T-cell (primary cell): ENCODE results near the gene PSMC3. TPM values are rescaled to one million over a fixed set of nuclear protein-coding genes. Genes with fewer than 3 reads are reported as not detected.
A peak's percentile ranks its signal among the peaks of the same experiment; 100 is the strongest.

Experiments used
- ATAC-seq, 4 experiments: fragments of 200-7000 bp in 3 of 4; fragments of 150-1000 bp in 1 of 4; cut with Tn5 transposase; replicated peaks in 1 of 4; 1 replicate in 3 of 4; 2 replicates in 1 of 4; pipeline ENCODE4 v1.10.0; 2021; ENCODE audit warnings: moderate library complexity in 3 of 4, mild to moderate bottlenecking in 2 of 4, moderate number of reproducible peaks in 1 of 4
- CTCF ChIA-PET, 2 donors: fragments of 300-600 bp; sonication (Branson Sonifier 250); formaldehyde crosslinking; loops; one replicate each; lab custom pipeline; 2022; ENCODE audit warnings: antibody characterized with exemption in 2 of 2; lab: Charles Lee
- POLR2A ChIA-PET, 2 donors: fragments of 300-600 bp; sonication (Branson Sonifier 250); formaldehyde crosslinking; loops; one replicate each; lab custom pipeline; 2022; ENCODE audit warnings: antibody characterized with exemption in 2 of 2; lab: Charles Lee
- DNase-seq, 35 experiments: peaks; one replicate each; pipeline versions ENCODE4 v3.0.0 to v3.0.0-alpha.2; 2013 to 2023
- H3K27ac ChIP-seq: one replicate; pipeline ENCODE4 v1.5.1; 2013; ENCODE audit warnings: low read length
- H3K27me3 ChIP-seq, 2 experiments: replicated peaks in 1 of 2; 1 replicate in 1 of 2; 2 replicates in 1 of 2; pipeline versions ENCODE4 v1.6.1 to v1.7.0; 2013; ENCODE audit warnings: low read length in 1 of 2, mixed read lengths in 1 of 2; ENCODE audit not compliant: control insufficient read depth in 2 of 2, insufficient read depth in 2 of 2; ENCODE audit errors: extremely low read depth in 1 of 2
- H3K36me3 ChIP-seq, 2 donors: 1 replicate in 1 of 2; 2 replicates in 1 of 2; pipeline versions ENCODE4 v1.6.1 to v1.7.0; 2013; ENCODE audit warnings: low read length in 1 of 2; ENCODE audit not compliant: control insufficient read depth in 2 of 2, insufficient read depth in 1 of 2; ENCODE audit errors: extremely low read depth in 1 of 2
- H3K4me1 ChIP-seq, 2 experiments: 1 replicate in 1 of 2; 2 replicates in 1 of 2; pipeline versions ENCODE4 v1.6.1 to v1.7.0; 2013; ENCODE audit warnings: low read length in 2 of 2, mixed read lengths in 1 of 2; ENCODE audit not compliant: insufficient read depth in 2 of 2, control insufficient read depth in 1 of 2; ENCODE audit errors: extremely low read depth in 1 of 2
- H3K4me3 ChIP-seq, 2 donors: 1 replicate in 1 of 2; 2 replicates in 1 of 2; pipeline versions ENCODE4 v1.5.1 to v1.7.0; 2013; ENCODE audit warnings: mild to moderate bottlenecking in 2 of 2, low read length in 1 of 2, moderate library complexity in 1 of 2; ENCODE audit not compliant: control insufficient read depth in 1 of 2; ENCODE audit errors: extremely low read depth in 1 of 2
- H3K9me3 ChIP-seq: 2 replicates; pipeline ENCODE4 v1.7.0; 2013
- H3K27ac Mint-ChIP-seq, 2 donors: one replicate each; pipeline ENCODE4 v1.8.0; 2020 to 2021; ENCODE audit warnings: mild to moderate bottlenecking in 2 of 2, mixed read lengths in 2 of 2
- H3K27me3 Mint-ChIP-seq, 2 donors: one replicate each; pipeline ENCODE4 v1.8.0; 2021 to 2022; ENCODE audit warnings: mixed read lengths in 2 of 2
- H3K36me3 Mint-ChIP-seq: one replicate; pipeline ENCODE4 v1.8.0; 2021; ENCODE audit warnings: mixed read lengths
- H3K4me1 Mint-ChIP-seq, 3 donors: one replicate each; pipeline ENCODE4 v1.8.0; 2020 to 2022; ENCODE audit warnings: mixed read lengths in 3 of 3, mild to moderate bottlenecking in 1 of 3
- H3K4me3 Mint-ChIP-seq, 3 donors: one replicate each; pipeline ENCODE4 v1.8.0; 2020 to 2022; ENCODE audit warnings: mild to moderate bottlenecking in 3 of 3, mixed read lengths in 3 of 3, moderate library complexity in 3 of 3
- H3K9me3 Mint-ChIP-seq, 3 donors: one replicate each; pipeline ENCODE4 v1.8.0; 2020 to 2022; ENCODE audit warnings: mixed read lengths in 3 of 3
- WGBS: methylation state at CpG from one replicate; pipeline ENCODE4 v1.1.5; 2013; ENCODE audit warnings: missing lambda C conversion rate; ENCODE audit not compliant: insufficient coverage; 5-methylcytosine and 5-hydroxymethylcytosine counted together
- total RNA-seq, 35 experiments: library from RNA in 6 of 35; stranded (reverse) in 6 of 35; fragments of 120-200 nt in 1 of 35; gene quantifications; one replicate each; pipeline versions ENCODE4 v1.2.1 to v1.2.4 and lab custom pipeline; 2013 to 2026

The PSMC3 gene
- total RNA-seq, 5 donors from 2014 or later (not counting 1 experiment from before 2014, with no cell fraction given): 48.6 to 64.4 (median 55.0) TPM

DNA sequence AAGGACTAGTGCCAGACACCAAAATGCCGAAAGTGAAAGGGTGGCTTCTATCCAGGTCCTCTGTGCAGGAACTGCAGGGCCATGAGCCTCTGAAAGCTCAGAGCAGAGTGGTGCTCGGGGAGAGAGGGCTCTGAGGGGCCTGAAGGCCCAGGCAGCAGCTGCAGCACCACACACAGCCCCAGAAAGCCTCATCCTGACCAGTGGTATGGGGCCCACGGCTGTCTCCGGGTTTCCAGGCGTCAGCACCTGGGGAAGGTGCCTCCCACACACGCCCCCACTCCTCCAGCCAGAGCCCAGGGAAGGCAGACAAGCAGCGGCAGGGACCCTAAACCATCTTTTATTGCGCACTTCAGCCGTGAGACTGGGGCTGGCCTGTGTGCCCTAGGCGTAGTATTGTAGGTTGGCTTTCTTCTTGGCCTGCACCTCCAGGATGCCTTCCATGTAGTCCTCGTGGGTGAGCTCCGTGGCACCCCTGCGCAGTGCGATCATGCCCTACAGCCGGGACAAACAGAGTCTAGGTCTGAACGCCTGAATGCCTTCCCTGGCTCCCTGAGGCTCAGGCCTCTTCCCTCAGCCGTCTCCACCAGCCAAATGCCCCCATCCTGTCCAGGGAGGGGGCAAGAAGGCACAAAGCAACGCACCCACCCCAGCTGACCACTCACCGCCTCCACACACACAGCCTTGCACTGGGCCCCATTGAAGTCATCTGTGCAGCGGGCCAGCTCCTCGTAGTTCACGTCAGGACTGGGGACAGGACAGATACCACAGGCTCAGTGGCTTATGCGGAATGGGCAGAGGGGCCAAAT is 7.6 kb downstream of the PSMC3 start:
- peaks cover 45% of the 10 kb centered on the region for H3K36me3 Mint-ChIP-seq
- H3K27me3 Mint-ChIP-seq: no peaks in the 10 kb centered on the region
- no peaks in the 10 kb centered on the region for H3K9me3 ChIP-seq
- H3K4me3 Mint-ChIP-seq: no peak overlapping the region
- DNase-seq (no peak), ATAC-seq (peak in 1 of 4 experiments; percentile 13)
- no peak overlapping the region for H3K27ac Mint-ChIP-seq
- H3K36me3 ChIP-seq: peaks cover 22 to 77% of the 10 kb centered on the region in 2 donors
- H3K27me3 ChIP-seq: no peaks in the 10 kb centered on the region
- ChIA-PET CTCF (no interaction called here), POLR2A (no interaction called here)
- no peaks in the 10 kb centered on the region for H3K9me3 Mint-ChIP-seq
- no peaks in the 10 kb centered on the region for H3K4me1 ChIP-seq
- no peak overlapping the region for H3K4me3 ChIP-seq
- WGBS: 88% methylated on average over 20 of the region's 23 CpGs
- H3K27ac ChIP-seq: no peak overlapping the region
- H3K4me1 Mint-ChIP-seq: peaks cover 0 to 2% (median 2%) of the 10 kb centered on the region in 3 donors

DNA sequence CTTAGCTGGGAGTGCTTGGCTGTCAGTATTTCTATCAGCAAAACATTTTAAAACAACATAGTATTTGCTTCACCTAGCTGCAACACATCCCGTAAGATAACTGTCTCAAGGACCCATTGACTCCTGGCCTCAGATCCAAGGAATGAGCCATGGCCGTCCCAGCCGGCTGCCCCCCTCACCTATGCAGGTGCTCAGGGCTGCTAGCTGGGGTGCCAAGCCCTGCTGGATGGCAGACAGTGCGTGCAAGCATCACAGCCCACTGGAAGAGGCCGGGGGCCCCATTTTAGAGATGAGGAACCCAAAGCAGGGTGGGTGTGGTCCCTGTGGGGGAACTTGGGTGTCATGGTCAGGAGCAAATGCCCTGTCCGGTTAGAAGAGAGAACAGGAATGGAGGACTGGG is 8.5 kb downstream of the PSMC3 start:
- CTCF ChIA-PET: no interaction called here
- WGBS: 95% methylated on average over 6 of the region's 6 CpGs
- no peak overlapping the region for H3K4me3 Mint-ChIP-seq

DNA sequence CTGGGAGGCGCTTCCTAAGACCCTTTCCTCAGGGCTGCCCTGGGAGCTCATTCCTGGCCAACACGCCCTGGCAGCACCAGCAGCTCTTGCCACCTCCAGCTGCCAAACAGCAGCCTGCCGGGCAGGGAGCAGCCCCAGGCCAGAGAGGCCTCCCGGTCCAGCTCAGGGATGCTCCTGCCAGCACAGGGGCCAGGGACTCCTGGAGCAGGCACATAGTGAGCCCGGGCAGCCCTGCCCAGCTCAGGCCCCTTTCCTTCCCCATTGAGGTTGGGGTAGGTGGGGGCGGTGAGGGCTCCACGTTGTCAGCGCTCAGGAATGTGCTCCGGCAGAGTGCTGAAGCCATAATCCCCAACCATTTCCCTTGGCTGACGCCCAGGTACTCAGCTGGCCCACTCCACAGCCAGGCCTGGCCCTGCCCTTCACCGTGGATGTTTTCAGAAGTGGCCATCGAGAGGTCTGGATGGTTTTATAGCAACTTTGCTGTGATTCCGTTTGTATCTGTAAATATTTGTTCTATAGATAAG is 10.2 kb downstream of the PSMC3 start:
- peaks cover 17 to 66% of the 10 kb centered on the region in 2 donors for H3K36me3 ChIP-seq
- H3K4me3 ChIP-seq: no peak overlapping the region
- H3K9me3 Mint-ChIP-seq: no peaks in the 10 kb centered on the region
- H3K4me1 Mint-ChIP-seq: peaks cover 0 to 2% (median 0%) of the 10 kb centered on the region in 3 donors
- no peak overlapping the region for H3K4me3 Mint-ChIP-seq
- H3K36me3 Mint-ChIP-seq: peaks cover 36% of the 10 kb centered on the region
- no peak overlapping the region for H3K27ac ChIP-seq
- no peak overlapping the region for H3K27ac Mint-ChIP-seq
- peaks cover 0 to 6% of the 10 kb centered on the region in 2 experiments for H3K4me1 ChIP-seq
- DNase-seq (no peak), ATAC-seq (no peak)
- WGBS: 91% methylated on average over 4 of the region's 13 CpGs
- H3K27me3 Mint-ChIP-seq: no peaks in the 10 kb centered on the region
- ChIA-PET CTCF (no interaction called here), POLR2A (interaction anchor here in 1 of 2 donors (0.6 kb wide), 1 partner anchor 205 kb away, joined by 4 read pairs; no protein-coding TSS in a partner anchor)
- no peaks in the 10 kb centered on the region for H3K27me3 ChIP-seq
- no peaks in the 10 kb centered on the region for H3K9me3 ChIP-seq

More for the DNA sequence above, 8.5 kb downstream of the PSMC3 start:
- no peaks in the 10 kb centered on the region for H3K27me3 ChIP-seq
- no peaks in the 10 kb centered on the region for H3K4me1 ChIP-seq
- Mint-ChIP-seq H3K4me1 (peaks cover 0 to 2% (median 2%) of the 10 kb centered on the region in 3 donors), H3K27me3 (no peaks in the 10 kb centered on the region), H3K9me3 (no peaks in the 10 kb centered on the region), H3K36me3 (peaks cover 43% of the 10 kb centered on the region), H3K27ac (no peak overlapping the region)
- POLR2A ChIA-PET: no interaction called here
- peaks cover 22 to 76% of the 10 kb centered on the region in 2 donors for H3K36me3 ChIP-seq
- ATAC-seq: no peak
- H3K9me3 ChIP-seq: no peaks in the 10 kb centered on the region
- H3K27ac ChIP-seq: no peak overlapping the region
- H3K4me3 ChIP-seq: no peak overlapping the region
- no peak for DNase-seq

DNA sequence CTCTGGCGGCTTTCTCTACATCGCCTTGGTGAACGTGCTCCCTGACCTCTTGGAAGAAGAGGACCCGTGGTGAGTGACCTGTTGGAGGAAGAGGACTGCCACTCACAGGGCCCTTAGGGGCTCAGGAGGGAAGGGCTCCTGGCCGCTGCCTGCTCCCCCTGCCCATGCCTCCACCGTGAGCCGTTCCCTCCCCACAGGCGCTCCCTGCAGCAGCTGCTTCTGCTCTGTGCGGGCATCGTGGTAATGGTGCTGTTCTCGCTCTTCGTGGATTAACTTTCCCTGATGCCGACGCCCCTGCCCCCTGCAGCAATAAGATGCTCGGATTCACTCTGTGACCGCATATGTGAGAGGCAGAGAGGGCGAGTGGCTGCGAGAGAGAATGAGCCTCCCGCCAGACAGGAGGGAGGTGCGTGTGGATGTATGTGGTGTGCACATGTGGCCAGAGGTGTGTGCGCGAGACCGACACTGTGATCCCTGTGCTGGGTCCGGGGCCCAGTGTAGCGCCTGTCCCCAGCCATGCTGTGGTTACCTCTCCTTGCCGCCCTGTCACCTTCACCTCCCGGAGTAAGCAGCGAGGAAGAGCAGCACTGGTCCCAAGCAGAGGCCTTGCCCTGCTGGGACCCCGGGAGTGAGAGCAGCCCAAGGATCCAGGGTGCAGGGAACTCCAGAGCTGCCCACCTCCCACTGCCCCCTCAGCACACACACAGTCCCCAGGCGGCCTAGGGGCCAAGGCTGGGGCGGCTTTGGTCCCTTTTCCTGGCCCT is 11.0 kb downstream of the PSMC3 start:
- H3K36me3 Mint-ChIP-seq: peaks cover 33% of the 10 kb centered on the region
- peak overlapping the region in 1 of 2 donors; percentile 22 for H3K27ac Mint-ChIP-seq
- peaks cover 0 to 3% (median 3%) of the 10 kb centered on the region in 3 donors for H3K4me1 Mint-ChIP-seq
- H3K36me3 ChIP-seq: peaks cover 17 to 61% of the 10 kb centered on the region in 2 donors
- H3K4me3 Mint-ChIP-seq: no peak overlapping the region
- no peak for ATAC-seq
- H3K27me3 Mint-ChIP-seq: no peaks in the 10 kb centered on the region
- H3K4me3 ChIP-seq: no peak overlapping the region
- CTCF ChIA-PET: no interaction called here
- H3K27me3 ChIP-seq: no peaks in the 10 kb centered on the region
- no peaks in the 10 kb centered on the region for H3K9me3 ChIP-seq
- H3K9me3 Mint-ChIP-seq: no peaks in the 10 kb centered on the region
- no peak overlapping the region for H3K27ac ChIP-seq
- POLR2A ChIA-PET: interaction anchor here in 1 of 2 donors (0.6 kb wide), 1 partner anchor 206 kb away, joined by 4 read pairs; no protein-coding TSS in a partner anchor
- H3K4me1 ChIP-seq: peaks cover 0 to 6% of the 10 kb centered on the region in 2 experiments
- no peak for DNase-seq
- WGBS: 90% methylated on average over 27 of the region's 31 CpGs

DNA sequence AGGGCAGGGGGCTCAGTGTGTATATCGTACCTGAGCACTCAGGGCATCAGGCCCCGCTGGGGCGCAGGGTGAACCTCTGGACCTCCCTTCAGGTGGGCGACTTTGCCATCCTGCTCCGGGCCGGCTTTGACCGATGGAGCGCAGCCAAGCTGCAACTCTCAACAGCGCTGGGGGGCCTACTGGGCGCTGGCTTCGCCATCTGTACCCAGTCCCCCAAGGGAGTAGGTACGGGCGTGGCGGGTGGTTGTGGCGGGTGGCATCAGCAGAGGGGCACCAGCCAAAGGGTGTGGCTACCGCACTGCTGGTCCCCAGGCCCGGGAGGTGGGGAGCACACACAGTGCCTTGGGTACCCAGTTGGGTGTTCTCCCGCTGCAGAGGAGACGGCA is 11.6 kb downstream of the PSMC3 start:
- no peaks in the 10 kb centered on the region for H3K9me3 ChIP-seq
- Mint-ChIP-seq H3K4me1 (peaks cover under 1 to 6% (median 4%) of the 10 kb centered on the region in 3 donors), H3K4me3 (no peak overlapping the region), H3K27ac (no peak overlapping the region), H3K27me3 (no peaks in the 10 kb centered on the region), H3K9me3 (no peaks in the 10 kb centered on the region), H3K36me3 (peaks cover 27% of the 10 kb centered on the region)
- no peak overlapping the region for H3K4me3 ChIP-seq
- ChIA-PET CTCF (interaction anchor here in 1 of 2 donors (1.1 kb wide), 1 partner anchor 41 kb away, joined by 5 read pairs; no protein-coding TSS in a partner anchor), POLR2A (interaction anchor here in 1 of 2 donors (0.6 kb wide), 1 partner anchor 173 kb away, joined by 5 read pairs; no protein-coding TSS in a partner anchor)
- H3K4me1 ChIP-seq: peaks cover 0 to 12% of the 10 kb centered on the region in 2 experiments
- 93% methylated on average over 16 of the region's 19 CpGs for WGBS
- DNase-seq (peak in 1 of 35 experiments; percentile 2), ATAC-seq (no peak)
- H3K36me3 ChIP-seq: peaks cover 17 to 55% of the 10 kb centered on the region in 2 donors
- H3K27me3 ChIP-seq: no peaks in the 10 kb centered on the region
- no peak overlapping the region for H3K27ac ChIP-seq
